Body of pancreas (tissue), 4 donors: ENCODE measurements around the gene BIVM.

ENCODE experiments used
- POLR2A ChIP-seq, 3 donors: fragments of 450-650 bp; IDR thresholded peaks; one replicate each; pipeline ENCODE4 v1.6.1; 2016; ENCODE audit warnings: antibody characterized with exemption in 3 of 3, mild to moderate bottlenecking in 2 of 3
- TF ChIP-seq, protein P1 (sequence below), 7 experiments: fragments of 450-650 bp in 4 of 7; fragments of 200-600 bp in 3 of 7; sonication (generic) in 3 of 7; IDR thresholded peaks; one replicate each; pipeline ENCODE4 v1.5.1; 2016 to 2019; ENCODE audit warnings: antibody characterized with exemption in 7 of 7

DNA sequence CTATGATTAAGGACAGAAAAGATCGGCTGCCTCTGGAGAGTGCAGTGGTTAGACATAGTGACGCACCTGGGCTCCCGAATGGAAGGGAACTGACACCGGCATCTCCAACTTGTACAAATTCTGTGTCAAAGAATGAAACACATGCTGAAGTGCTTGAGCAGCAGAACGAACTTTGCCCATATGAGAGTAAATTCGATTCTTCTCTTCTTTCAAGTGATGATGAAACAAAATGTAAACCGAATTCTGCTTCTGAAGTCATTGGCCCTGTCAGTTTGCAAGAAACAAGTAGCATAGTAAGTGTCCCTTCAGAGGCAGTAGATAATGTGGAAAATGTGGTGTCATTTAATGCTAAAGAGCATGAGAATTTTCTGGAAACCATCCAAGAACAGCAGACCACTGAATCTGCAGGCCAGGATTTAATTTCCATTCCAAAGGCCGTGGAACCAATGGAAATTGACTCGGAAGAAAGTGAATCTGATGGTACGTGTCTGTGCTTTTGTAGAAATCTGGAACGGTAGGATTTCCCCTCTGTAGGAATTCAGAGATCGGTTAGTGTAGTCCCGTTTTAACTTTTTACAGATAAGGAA, 63.8 kb downstream of the BIVM start:
- TF ChIP-seq, protein P1, sequence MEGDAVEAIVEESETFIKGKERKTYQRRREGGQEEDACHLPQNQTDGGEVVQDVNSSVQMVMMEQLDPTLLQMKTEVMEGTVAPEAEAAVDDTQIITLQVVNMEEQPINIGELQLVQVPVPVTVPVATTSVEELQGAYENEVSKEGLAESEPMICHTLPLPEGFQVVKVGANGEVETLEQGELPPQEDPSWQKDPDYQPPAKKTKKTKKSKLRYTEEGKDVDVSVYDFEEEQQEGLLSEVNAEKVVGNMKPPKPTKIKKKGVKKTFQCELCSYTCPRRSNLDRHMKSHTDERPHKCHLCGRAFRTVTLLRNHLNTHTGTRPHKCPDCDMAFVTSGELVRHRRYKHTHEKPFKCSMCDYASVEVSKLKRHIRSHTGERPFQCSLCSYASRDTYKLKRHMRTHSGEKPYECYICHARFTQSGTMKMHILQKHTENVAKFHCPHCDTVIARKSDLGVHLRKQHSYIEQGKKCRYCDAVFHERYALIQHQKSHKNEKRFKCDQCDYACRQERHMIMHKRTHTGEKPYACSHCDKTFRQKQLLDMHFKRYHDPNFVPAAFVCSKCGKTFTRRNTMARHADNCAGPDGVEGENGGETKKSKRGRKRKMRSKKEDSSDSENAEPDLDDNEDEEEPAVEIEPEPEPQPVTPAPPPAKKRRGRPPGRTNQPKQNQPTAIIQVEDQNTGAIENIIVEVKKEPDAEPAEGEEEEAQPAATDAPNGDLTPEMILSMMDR (IDR thresholded peaks at IDR 0.05): no peak
- TF ChIP-seq POLR2A (IDR thresholded peaks at IDR 0.05): no peak
